HepG2 (cell line): ENCODE results near the gene VTN. TPM values are rescaled to one million over a fixed set of nuclear protein-coding genes. Genes with fewer than 3 reads are reported as not detected.
A peak's percentile ranks its signal among the peaks of the same experiment; 100 is the strongest.

ENCODE experiments used
- CCDC6 ChIP-seq: sonication (generic); formaldehyde crosslinking; IDR thresholded peaks from 2 replicates; pipeline ENCODE4 v1.8.1; 2022; ENCODE audit warnings: mild to moderate bottlenecking, missing genetic modification reagents, moderate library complexity
- NAIF1 ChIP-seq: sonication (generic); formaldehyde crosslinking; IDR thresholded peaks from 2 replicates; pipeline ENCODE4 v1.5.0; 2020; ENCODE audit warnings: mild to moderate bottlenecking, missing genetic modification reagents, borderline replicate concordance
- NFRKB ChIP-seq: fragments of 450-650 bp; IDR thresholded peaks from 2 replicates; pipeline ENCODE4 v1.6.1; 2017
- NR3C1 ChIP-seq: sonication (generic); formaldehyde crosslinking; IDR thresholded peaks from 2 replicates; pipeline ENCODE4 v1.4.0; 2020; ENCODE audit warnings: missing genetic modification reagents
- ZNF501 ChIP-seq: sonication (generic); formaldehyde crosslinking; IDR thresholded peaks from 2 replicates; pipeline ENCODE4 v1.5.1; 2020; ENCODE audit warnings: mild to moderate bottlenecking, moderate library complexity, missing genetic modification reagents
- polyA plus RNA-seq, 8 experiments: library from polyadenylated mRNA; depleted of rRNA in 3 of 8; stranded (reverse) in 7 of 8; unstranded in 1 of 8; fragments of >200 nt; fragmentation: Illumina TruSeq in 4 of 8; extraction: Trizol in 4 of 8; gene quantifications; 2 replicates each; pipeline versions ENCODE4 v1.2.1 to v1.2.3, GENCODE V29; 2011 to 2016; ENCODE audit warnings: low read depth in 4 of 8, missing spikeins in 1 of 8, mixed read lengths in 1 of 8; ENCODE audit not compliant: insufficient read depth in 1 of 8
- total RNA-seq, 5 experiments: library from RNA; depleted of rRNA; stranded (reverse); fragments of >200 nt; fragmentation: Illumina TruSeq; extraction: Trizol; gene quantifications; 2 replicates each; pipeline ENCODE4 v1.2.3, GENCODE V29; 2016; ENCODE audit warnings: low read depth in 1 of 5
- TF ChIP-seq, protein P1 (sequence below), 2 experiments: fragments of 450-650 bp in 1 of 2; sonication (generic) in 1 of 2; formaldehyde crosslinking in 1 of 2; IDR thresholded peaks; 2 replicates each; pipeline versions ENCODE4 v1.6.1 to v1.8.0; 2016 to 2022; ENCODE audit warnings: antibody characterized with exemption in 1 of 2, mild to moderate bottlenecking in 1 of 2, missing genetic modification reagents in 1 of 2
- TF ChIP-seq, protein P2 (sequence below), 2 experiments: IDR thresholded peaks; 2 replicates each; pipeline ENCODE4 v1.6.1; 2011 to 2012; ENCODE audit warnings: low read length in 2 of 2, borderline replicate concordance in 1 of 2, low read depth in 1 of 2, mild to moderate bottlenecking in 1 of 2, moderate library complexity in 1 of 2
- TF ChIP-seq, protein P3 (sequence below): sonication (generic); formaldehyde crosslinking; IDR thresholded peaks from 2 replicates; pipeline ENCODE4 v1.4.0; 2020; ENCODE audit warnings: missing genetic modification reagents

VTN gene
- total and polyA plus RNA-seq, 2 of the 13 experiments (the other 11 are each of a cell fraction or from before 2014, with no cell fraction given), result 108 to 131 TPM

DNA sequence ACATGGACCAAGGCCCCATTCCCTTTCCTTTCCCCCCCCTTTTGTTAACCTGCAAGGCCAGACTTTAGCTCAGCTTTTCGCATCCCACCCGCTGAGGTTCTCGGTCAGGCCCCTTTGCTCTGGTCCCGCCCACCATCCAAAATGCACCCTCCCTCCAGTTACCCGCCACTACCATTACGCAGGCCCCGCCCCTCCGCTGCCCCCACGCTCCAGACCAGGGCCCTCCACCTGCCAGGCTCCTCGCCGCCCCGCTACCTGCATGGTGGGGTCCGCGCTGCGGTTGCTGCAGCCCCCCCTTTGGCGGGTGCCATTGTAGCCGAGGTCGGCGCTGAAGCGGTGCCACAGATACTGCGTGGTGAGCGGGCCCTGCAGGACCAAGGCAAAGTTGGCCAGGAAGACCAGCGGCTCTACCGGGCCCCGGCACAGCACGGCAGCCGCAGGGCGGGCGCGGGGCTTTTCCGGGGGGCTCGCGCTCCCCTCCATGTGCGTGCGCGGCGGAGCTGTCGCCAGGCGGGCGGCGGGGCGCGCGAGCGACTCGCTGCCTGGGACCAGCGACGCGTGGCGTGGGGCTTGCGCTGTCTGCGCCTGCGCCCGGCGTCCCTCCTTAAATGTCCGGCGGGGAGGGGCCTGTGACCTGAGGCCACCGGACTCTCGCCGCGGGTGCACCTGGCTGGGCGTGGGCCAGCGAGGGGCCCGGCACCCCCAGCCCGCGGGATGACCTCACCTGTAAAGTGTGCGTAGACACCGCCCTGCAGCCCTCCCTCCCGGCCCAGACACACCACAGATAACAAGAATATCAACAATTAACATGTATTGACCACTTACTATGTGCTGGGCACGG is 35.7 kb upstream of the VTN start, which contains the start of gene SLC46A1 (continued):
- TF ChIP-seq, protein P1, sequence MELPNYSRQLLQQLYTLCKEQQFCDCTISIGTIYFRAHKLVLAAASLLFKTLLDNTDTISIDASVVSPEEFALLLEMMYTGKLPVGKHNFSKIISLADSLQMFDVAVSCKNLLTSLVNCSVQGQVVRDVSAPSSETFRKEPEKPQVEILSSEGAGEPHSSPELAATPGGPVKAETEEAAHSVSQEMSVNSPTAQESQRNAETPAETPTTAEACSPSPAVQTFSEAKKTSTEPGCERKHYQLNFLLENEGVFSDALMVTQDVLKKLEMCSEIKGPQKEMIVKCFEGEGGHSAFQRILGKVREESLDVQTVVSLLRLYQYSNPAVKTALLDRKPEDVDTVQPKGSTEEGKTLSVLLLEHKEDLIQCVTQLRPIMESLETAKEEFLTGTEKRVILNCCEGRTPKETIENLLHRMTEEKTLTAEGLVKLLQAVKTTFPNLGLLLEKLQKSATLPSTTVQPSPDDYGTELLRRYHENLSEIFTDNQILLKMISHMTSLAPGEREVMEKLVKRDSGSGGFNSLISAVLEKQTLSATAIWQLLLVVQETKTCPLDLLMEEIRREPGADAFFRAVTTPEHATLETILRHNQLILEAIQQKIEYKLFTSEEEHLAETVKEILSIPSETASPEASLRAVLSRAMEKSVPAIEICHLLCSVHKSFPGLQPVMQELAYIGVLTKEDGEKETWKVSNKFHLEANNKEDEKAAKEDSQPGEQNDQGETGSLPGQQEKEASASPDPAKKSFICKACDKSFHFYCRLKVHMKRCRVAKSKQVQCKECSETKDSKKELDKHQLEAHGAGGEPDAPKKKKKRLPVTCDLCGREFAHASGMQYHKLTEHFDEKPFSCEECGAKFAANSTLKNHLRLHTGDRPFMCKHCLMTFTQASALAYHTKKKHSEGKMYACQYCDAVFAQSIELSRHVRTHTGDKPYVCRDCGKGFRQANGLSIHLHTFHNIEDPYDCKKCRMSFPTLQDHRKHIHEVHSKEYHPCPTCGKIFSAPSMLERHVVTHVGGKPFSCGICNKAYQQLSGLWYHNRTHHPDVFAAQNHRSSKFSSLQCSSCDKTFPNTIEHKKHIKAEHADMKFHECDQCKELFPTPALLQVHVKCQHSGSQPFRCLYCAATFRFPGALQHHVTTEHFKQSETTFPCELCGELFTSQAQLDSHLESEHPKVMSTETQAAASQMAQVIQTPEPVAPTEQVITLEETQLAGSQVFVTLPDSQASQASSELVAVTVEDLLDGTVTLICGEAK (IDR thresholded peaks at IDR 0.05), result no peak
- TF ChIP-seq, protein P1 (CRISPR knock-in tag; IDR thresholded peaks at IDR 0.05), result no peak
- TF ChIP-seq CCDC6 (CRISPR knock-in tag), result peak; percentile 34; the same call in 1 of the 2 replicates
- TF ChIP-seq, protein P2, sequence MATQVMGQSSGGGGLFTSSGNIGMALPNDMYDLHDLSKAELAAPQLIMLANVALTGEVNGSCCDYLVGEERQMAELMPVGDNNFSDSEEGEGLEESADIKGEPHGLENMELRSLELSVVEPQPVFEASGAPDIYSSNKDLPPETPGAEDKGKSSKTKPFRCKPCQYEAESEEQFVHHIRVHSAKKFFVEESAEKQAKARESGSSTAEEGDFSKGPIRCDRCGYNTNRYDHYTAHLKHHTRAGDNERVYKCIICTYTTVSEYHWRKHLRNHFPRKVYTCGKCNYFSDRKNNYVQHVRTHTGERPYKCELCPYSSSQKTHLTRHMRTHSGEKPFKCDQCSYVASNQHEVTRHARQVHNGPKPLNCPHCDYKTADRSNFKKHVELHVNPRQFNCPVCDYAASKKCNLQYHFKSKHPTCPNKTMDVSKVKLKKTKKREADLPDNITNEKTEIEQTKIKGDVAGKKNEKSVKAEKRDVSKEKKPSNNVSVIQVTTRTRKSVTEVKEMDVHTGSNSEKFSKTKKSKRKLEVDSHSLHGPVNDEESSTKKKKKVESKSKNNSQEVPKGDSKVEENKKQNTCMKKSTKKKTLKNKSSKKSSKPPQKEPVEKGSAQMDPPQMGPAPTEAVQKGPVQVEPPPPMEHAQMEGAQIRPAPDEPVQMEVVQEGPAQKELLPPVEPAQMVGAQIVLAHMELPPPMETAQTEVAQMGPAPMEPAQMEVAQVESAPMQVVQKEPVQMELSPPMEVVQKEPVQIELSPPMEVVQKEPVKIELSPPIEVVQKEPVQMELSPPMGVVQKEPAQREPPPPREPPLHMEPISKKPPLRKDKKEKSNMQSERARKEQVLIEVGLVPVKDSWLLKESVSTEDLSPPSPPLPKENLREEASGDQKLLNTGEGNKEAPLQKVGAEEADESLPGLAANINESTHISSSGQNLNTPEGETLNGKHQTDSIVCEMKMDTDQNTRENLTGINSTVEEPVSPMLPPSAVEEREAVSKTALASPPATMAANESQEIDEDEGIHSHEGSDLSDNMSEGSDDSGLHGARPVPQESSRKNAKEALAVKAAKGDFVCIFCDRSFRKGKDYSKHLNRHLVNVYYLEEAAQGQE (IDR thresholded peaks at IDR 0.05; ENCODE audit: borderline replicate concordance in 1 of 2, low read depth in 1 of 2, low read length in 2 of 2), result no peak
- TF ChIP-seq NR3C1 (CRISPR knock-in tag), result no peak
- no peak; the same call in 1 of the 2 replicates for TF ChIP-seq ZNF501
- TF ChIP-seq NAIF1 (CRISPR knock-in tag), result no peak
- TF ChIP-seq, protein P3, sequence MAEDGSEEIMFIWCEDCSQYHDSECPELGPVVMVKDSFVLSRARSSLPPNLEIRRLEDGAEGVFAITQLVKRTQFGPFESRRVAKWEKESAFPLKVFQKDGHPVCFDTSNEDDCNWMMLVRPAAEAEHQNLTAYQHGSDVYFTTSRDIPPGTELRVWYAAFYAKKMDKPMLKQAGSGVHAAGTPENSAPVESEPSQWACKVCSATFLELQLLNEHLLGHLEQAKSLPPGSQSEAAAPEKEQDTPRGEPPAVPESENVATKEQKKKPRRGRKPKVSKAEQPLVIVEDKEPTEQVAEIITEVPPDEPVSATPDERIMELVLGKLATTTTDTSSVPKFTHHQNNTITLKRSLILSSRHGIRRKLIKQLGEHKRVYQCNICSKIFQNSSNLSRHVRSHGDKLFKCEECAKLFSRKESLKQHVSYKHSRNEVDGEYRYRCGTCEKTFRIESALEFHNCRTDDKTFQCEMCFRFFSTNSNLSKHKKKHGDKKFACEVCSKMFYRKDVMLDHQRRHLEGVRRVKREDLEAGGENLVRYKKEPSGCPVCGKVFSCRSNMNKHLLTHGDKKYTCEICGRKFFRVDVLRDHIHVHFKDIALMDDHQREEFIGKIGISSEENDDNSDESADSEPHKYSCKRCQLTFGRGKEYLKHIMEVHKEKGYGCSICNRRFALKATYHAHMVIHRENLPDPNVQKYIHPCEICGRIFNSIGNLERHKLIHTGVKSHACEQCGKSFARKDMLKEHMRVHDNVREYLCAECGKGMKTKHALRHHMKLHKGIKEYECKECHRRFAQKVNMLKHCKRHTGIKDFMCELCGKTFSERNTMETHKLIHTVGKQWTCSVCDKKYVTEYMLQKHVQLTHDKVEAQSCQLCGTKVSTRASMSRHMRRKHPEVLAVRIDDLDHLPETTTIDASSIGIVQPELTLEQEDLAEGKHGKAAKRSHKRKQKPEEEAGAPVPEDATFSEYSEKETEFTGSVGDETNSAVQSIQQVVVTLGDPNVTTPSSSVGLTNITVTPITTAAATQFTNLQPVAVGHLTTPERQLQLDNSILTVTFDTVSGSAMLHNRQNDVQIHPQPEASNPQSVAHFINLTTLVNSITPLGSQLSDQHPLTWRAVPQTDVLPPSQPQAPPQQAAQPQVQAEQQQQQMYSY (CRISPR knock-in tag), result peak; percentile 28; the same call in 1 of the 2 replicates
- TF ChIP-seq NFRKB, result no peak
